CD4-positive, alpha-beta T cell treated with Interleukin-15 for 1 hour (primary cell): ENCODE data around the gene IDS.
"Not testable (repeated sequence)": the region's sequence is repeated elsewhere in the genome, so short reads cannot be mapped to it uniquely, and the experiment has no call there.

ENCODE experiments used
- DNase-seq: peaks from one replicate; pipeline ENCODE4 v3.0.0-alpha.2; 2020

The IDS gene

GRCh38 chrX:149497054-149497453 is 8.1 kb downstream of the IDS start:
- DNase-seq = no peak

DNA sequence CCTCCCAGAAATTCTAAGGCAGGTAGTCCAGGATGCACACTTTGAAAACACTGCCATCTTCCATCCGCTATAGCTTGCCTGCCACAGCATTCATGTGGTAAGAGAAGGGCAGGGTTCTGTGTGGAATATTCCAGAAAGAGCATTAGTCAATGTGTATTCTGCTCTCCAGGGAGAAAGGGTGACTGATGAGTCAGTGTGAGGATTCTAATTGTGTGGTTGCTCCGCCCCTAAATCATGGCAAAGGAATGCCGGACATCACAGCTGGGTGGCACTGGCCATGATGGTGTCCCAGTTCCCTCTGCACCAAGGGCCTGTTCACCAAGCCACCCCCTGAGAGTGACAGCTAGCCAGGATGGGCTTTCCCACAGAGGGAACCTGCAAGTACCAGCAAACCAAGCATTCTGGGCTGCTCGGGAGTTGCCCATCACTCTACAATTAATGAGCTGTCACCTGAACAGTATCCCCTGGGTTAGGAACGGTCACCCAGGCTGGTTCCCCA is 9.5 kb downstream of the IDS start:
- no peak for DNase-seq

DNA sequence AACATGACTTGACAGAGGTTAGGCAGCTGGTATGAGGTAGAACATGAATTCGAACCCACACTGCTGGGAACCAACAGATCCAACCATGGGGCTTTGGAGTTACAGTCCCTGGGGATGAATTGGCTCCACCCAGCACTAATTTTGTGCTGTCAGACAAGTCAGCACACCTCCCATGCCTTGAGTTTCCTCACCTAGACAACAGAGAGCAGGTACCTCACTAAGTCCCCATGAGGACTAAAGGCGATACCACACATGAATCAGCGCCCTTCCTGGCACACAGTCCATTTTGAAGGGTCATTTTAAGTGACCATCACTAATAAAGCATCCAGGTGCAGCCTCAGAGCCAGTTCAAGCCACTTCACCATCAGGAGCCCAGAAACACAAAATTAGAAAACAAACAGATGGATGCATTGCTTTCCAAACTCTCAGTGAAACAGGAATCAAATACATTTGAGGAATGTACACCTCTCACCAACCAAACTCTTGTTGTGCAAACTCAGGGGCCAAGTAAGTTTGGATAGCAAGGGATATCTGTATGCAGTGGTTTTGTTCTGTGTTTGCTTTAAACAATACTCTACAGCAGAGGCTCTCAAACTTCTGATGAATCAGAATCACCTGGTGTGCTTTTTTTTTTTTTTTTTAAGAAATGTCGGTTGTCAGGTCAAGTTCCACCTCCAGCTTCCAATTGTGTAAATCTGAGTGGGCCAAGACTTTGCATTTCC is 10.1 kb downstream of the IDS start:
- DNase-seq = no peak

DNA sequence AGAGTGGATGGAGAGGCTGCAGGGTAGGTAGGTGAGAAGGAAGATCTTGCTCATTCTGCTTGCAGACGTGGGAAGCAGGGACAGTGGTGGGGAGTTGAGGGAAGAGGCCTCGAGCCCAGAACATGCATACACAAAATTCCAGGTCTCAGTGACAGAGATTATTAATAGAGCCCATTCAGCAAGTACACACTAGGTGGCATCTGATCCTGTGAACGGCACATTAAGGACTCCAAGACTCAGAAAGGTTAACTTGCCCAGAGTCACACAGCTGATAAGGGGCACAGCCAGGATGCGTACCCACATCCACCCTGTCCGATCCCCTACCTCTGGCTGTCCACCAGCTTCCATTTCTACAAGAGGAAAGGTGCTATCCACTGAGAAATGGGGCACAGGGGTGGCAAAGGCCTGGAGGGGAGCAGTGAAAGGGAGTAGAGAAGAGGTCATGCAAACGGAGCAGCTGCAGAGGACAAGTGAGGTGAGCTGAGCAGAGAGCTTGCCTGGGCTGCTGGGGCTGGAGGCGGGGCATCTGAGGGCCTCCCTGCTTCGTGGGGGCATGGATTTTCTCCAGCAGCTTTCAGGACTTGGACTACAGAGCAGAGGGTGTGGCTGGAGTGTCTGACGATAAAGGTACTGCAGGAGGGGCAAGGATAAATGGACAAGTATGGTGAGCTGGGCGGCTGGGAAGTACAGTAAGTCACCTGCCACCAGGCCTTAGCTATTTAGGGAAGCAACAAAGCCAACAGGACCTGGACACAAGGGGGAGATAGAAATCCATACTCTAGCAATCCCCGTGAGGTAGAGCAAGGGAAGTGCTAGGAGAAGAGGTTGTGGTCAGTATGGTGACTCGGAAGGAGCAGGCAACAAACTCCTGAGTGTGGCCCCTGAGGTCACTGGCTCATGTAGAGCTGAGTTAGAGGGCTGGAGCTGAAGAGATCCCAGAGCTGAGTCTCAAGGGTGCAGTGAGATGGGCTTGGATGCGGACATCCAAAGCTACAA is 11.2 kb downstream of the IDS start:
- no peak for DNase-seq

DNA sequence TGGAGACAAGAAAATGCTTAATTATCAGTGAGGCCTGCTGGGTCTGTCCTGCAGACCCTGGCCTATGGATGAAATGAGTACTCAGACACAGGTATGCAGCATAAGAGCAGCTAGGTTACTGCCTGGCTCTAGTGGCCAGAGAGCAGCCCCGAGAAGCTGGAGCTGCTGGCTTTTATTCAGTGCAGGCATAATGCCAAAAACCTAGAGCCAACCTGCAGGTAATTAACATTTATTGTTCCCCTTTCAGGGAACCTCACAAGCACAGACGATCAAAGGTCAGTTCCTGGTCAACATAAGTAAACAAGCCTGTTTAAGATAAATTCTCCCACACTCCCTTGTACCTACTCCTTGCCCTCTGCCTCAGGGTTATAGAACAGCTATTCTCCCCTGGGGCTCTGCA is 13.3 kb downstream of the IDS start:
- DNase-seq = no peak

- DNase-seq = no peak
Observed at GRCh38 chrX:149490100-149490499, 15.0 kb downstream of the IDS start.

DNA sequence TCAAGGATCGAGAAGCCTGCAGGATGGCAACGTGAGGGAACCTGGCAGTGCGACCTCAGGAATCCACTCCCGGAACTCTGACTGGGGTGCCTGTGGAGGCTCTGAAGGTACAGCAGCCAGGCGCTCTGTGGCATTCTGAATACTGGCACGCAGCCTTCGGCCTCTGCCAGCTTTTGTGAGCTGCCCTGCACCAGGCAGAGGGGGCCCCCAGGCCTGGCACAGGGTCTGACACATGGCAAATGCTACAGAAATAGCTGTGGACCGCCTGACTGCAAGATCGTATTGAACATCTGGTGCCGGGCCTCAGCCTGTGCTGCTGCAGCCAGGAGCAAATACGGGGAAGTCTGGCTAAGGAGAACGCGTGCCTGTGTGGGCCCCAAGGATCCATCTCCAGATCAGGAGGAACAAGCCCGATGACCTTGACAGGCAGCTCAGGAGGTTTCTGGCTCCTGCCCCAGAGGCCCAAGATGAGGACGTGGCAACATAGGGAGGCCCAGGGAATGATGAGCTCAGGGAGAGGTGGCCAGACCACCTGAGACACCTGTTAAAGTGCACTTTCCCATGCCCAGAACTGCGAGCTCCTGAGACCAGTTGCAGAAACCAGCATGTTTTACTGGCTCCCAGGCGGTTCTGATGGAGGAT is 16.6 kb downstream of the IDS start:
- not testable (repeated sequence) for DNase-seq

DNA sequence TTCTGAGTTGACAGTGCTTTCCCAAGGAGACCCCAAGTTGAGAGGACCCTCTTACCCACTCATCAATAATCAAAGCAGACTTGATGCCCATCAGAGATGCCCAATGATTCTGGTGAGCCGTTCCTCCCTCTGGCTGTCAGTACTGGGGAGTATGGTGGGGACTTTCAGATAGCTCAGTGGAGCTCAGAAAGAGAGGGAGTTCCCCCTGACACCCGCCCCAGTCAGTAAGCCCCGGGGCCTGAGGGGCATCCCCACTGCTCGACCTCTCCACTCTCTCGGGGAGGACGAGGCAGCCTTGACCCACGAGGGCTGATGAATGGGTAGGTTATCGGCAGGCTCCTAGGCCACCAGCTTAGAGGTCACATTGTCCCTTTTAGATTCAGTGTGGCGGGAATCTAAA is 17.1 kb downstream of the IDS start:
- not testable (repeated sequence) for DNase-seq

DNA sequence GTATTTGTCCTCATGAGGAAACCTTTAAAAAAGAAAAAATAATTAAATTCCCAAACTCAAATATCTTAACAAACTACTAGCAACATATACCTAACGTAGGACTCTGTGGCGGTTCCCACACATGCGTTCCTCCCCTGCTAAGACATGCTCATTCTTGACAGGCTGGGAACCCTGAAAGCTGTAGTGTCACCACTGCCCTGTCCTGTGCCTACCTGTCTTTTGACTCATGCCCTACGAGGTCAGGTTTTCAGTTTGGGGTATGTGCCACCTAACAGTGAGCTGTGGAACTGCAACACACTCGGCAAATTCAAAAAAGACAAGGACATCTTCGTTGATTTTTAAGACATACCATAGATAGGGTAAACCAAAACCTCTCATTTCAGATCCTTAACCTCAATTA is 17.8 kb downstream of the IDS start:
- no peak for DNase-seq

- DNase-seq = no peak
Observed at GRCh38 chrX:149476513-149476912, 28.6 kb downstream of the IDS start.

GRCh38 chrX:149473966-149474365 is 31.1 kb downstream of the IDS start:
- DNase-seq = no peak

DNA sequence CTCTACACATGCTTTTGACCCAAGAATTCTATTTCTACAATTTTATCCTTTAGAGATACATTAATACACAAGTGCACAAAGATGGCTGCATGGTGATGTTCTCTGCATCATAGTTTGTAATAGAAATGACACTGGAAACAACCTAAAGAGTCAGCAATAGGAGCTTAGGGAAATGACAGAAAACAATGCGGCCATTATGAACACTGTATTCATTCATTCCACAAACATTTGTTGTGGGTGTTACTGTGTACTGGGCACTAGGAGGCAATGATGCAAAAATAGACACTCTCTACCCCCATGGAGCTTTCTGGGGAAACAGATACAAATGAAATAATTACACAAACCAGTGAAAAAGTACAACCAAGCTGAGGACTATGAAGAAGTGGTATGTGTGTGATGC is 32.0 kb downstream of the IDS start:
- no peak for DNase-seq

GRCh38 chrX:149472625-149473024 is 32.5 kb downstream of the IDS start:
- no peak for DNase-seq

- DNase-seq = no peak
Observed at GRCh38 chrX:149471397-149471796, 33.7 kb downstream of the IDS start.

GRCh38 chrX:149470955-149471354 is 34.2 kb downstream of the IDS start:
- peak; percentile 41 for DNase-seq

GRCh38 chrX:149469406-149469805 is 35.7 kb downstream of the IDS start:
- no peak for DNase-seq

- no peak for DNase-seq
Observed at GRCh38 chrX:149467920-149468319, 37.2 kb downstream of the IDS start.

DNA sequence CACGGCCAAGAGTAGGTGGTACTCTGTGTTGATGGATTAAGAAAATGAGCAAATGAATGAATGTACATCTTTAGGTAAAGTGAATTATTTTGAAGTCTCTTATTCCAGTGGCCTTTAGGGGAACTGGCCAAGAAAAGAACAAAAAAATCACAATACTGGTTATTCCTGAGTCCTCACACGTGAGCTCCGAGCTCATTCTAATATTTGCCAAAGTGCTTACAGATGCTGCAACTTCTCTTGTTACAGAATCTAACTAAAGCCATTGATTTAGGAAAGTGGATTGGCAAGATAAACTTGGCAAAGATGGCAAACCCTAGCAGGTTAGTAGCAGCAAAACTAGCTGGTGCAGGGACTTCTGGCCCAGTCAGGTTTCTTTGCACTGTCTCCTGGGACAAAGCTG is 37.6 kb downstream of the IDS start:
- DNase-seq = no peak

- no peak for DNase-seq
Observed at GRCh38 chrX:149462849-149463248, 42.3 kb downstream of the IDS start.

- no peak for DNase-seq
Observed at GRCh38 chrX:149461746-149462145, 43.4 kb downstream of the IDS start.

DNA sequence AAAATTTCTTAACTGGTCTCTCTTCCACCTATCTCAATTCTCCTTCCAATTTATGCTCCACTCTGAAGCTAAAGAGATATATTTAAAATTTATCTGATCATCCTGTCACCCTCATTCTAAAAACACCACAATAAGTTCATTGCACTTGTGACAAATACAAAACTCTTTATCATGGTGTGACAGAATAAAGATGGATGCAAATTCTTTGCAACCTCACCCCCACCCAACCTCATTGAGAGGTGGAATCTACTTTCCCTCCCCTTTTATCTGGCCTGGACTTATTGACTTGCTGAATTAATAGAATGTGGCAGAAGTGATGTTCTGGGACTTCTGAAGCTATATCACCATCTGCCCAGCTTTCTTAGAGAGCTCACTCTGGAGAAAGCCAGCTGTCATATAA is 46.5 kb downstream of the IDS start:
- DNase-seq = no peak

- no peak for DNase-seq
Observed at GRCh38 chrX:149456476-149457245, 48.4 kb downstream of the IDS start.

DNA sequence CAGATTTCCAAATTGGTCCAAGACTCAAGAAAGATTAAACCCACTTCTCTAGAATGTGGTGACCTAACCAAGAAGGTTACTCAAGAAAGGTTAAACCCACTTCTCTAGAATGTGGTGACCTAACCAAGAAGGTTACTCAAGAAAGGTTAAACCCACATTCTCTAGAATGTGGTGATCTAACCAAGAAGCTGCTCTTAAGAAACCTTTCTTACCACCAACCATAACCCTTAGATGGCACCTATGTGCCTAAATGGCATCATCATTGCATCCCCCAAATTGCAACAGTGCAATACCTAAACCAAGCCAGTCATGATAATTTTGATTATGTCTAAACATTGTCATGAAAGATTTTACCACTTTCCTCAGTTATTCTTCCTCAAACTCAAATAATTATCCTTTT is 49.2 kb downstream of the IDS start:
- no peak for DNase-seq
